CD4-positive, alpha-beta T cell (primary cell): ENCODE results near the gene SMYD3. TPM values are rescaled to one million over a fixed set of nuclear protein-coding genes. Genes with fewer than 3 reads are reported as not detected.

Source experiments
- ATAC-seq: fragments of 200-7000 bp; cut with Tn5 transposase; one replicate; pipeline ENCODE4 v1.10.0; 2022; ENCODE audit warnings: mild to moderate bottlenecking; ENCODE audit not compliant: poor library complexity
- CTCF ChIA-PET: fragments of 350-600 bp; sonication (Branson Sonifier 250); formaldehyde crosslinking; loops from one replicate; lab custom pipeline; 2021; ENCODE audit warnings: antibody characterized with exemption, inconsistent platforms; lab: Charles Lee
- POLR2A ChIA-PET: fragments of 350-600 bp; sonication (Branson Sonifier 250); formaldehyde crosslinking; loops from one replicate; lab custom pipeline; 2021; ENCODE audit warnings: antibody characterized with exemption, inconsistent platforms; lab: Charles Lee
- DNase-seq, 14 experiments: peaks; one replicate each; pipeline ENCODE4 v3.0.0-alpha.2; 2013 to 2020; ENCODE audit warnings: mixed read lengths in 2 of 14
- H3K27ac ChIP-seq, 2 donors: one replicate each; pipeline versions ENCODE4 v1.5.1 to v1.7.0; 2013; ENCODE audit warnings: low read length in 2 of 2, low read depth in 1 of 2, mild to moderate bottlenecking in 1 of 2
- H3K27me3 ChIP-seq, 2 experiments: 1 replicate in 1 of 2; 2 replicates in 1 of 2; pipeline versions ENCODE4 v1.6.1 to v1.7.0; 2013; ENCODE audit warnings: low read length in 2 of 2, control low read depth in 1 of 2, mild to moderate bottlenecking in 1 of 2, moderate library complexity in 1 of 2; ENCODE audit not compliant: insufficient read depth in 2 of 2, control insufficient read depth in 1 of 2
- H3K36me3 ChIP-seq: one replicate; pipeline ENCODE4 v1.6.1; 2013; ENCODE audit warnings: low read length, control low read depth; ENCODE audit not compliant: insufficient read depth
- H3K4me1 ChIP-seq: one replicate; pipeline ENCODE4 v1.6.1; 2013; ENCODE audit warnings: low read length, control low read depth; ENCODE audit not compliant: insufficient read depth
- H3K4me3 ChIP-seq: one replicate; pipeline ENCODE4 v1.5.1; 2013; ENCODE audit warnings: mild to moderate bottlenecking, low read length, moderate library complexity
- H3K9me3 ChIP-seq, 2 experiments: 1 replicate in 1 of 2; 2 replicates in 1 of 2; pipeline versions ENCODE4 v1.6.1 to v1.7.0; 2013; ENCODE audit warnings: low read length in 2 of 2, mild to moderate bottlenecking in 2 of 2, control low read depth in 1 of 2, moderate library complexity in 1 of 2; ENCODE audit not compliant: control insufficient read depth in 1 of 2, insufficient read depth in 1 of 2
- H3K27ac Mint-ChIP-seq: one replicate; pipeline ENCODE4 v1.8.0; 2020; ENCODE audit warnings: mixed read lengths
- H3K27me3 Mint-ChIP-seq: one replicate; pipeline ENCODE4 v1.8.0; 2021; ENCODE audit warnings: mixed read lengths
- H3K36me3 Mint-ChIP-seq: one replicate; pipeline ENCODE4 v1.8.0; 2021; ENCODE audit warnings: low read depth, mixed read lengths
- H3K4me1 Mint-ChIP-seq: one replicate; pipeline ENCODE4 v1.8.0; 2021; ENCODE audit warnings: low read depth, mixed read lengths
- H3K4me3 Mint-ChIP-seq: one replicate; pipeline ENCODE4 v1.8.0; 2020; ENCODE audit warnings: mild to moderate bottlenecking, mixed read lengths
- H3K9me3 Mint-ChIP-seq: one replicate; pipeline ENCODE4 v1.8.0; 2020; ENCODE audit warnings: mixed read lengths
- CTCF ChIP-seq: fragments of 200-600 bp; IDR thresholded peaks from one replicate; pipeline ENCODE4 v1.8.0; 2022; ENCODE audit warnings: antibody characterized with exemption, mild to moderate bottlenecking
- intact Hi-C, 2 experiments: fragments of 100-400 bp; cut with DNase I in 1 of 2; cut with micrococcal nuclease in 1 of 2; formaldehyde crosslinking; loops; one replicate each; pipeline versions ENCODE4 v1.15.1 to v1.9.0; 2023 to 2025; cut with DNase I, micrococcal nuclease
- total RNA-seq, 174 experiments: library from RNA in 2 of 174; stranded (reverse) in 2 of 174; gene quantifications; one replicate each; pipeline ENCODE4 v1.2.3 and lab custom pipeline; 2021 to 2026

SMYD3 gene
- total RNA-seq, 2 experiments from 2014 or later = 18.8 to 19.6 TPM

GRCh38 chr1:245773344-245773743, 733.7 kb downstream of the SMYD3 start:
- CTCF ChIA-PET = no interaction called here
- H3K9me3 Mint-ChIP-seq = no peaks in the 10 kb centered on the region
- no peak overlapping the region for H3K4me3 Mint-ChIP-seq
- POLR2A ChIA-PET = no interaction called here
- H3K36me3 Mint-ChIP-seq = peaks cover 5% of the 10 kb centered on the region
- H3K36me3 ChIP-seq = no peaks in the 10 kb centered on the region
- no peaks in the 10 kb centered on the region for H3K4me1 ChIP-seq
- H3K27me3 Mint-ChIP-seq = no peaks in the 10 kb centered on the region
- no peak for TF ChIP-seq CTCF
- H3K9me3 ChIP-seq = no peaks in the 10 kb centered on the region
- intact Hi-C loops = no loop called here
- no peaks in the 10 kb centered on the region for H3K27me3 ChIP-seq
- DNase-seq = no peak
- no peak for ATAC-seq
- H3K4me3 ChIP-seq = no peak overlapping the region
- no peak overlapping the region for H3K27ac Mint-ChIP-seq
- no peak overlapping the region for H3K27ac ChIP-seq
- no peaks in the 10 kb centered on the region for H3K4me1 Mint-ChIP-seq

GRCh38 chr1:245772739-245773138, 734.3 kb downstream of the SMYD3 start:
- ChIA-PET POLR2A (no interaction called here), CTCF (no interaction called here)
- H3K4me3 ChIP-seq = no peak overlapping the region
- no peaks in the 10 kb centered on the region for H3K9me3 ChIP-seq
- Mint-ChIP-seq H3K27ac (no peak overlapping the region), H3K27me3 (no peaks in the 10 kb centered on the region), H3K4me3 (no peak overlapping the region), H3K9me3 (no peaks in the 10 kb centered on the region), H3K4me1 (no peaks in the 10 kb centered on the region), H3K36me3 (peaks cover 11% of the 10 kb centered on the region)
- TF ChIP-seq CTCF = no peak
- no peaks in the 10 kb centered on the region for H3K36me3 ChIP-seq
- intact Hi-C loops = no loop called here
- H3K27me3 ChIP-seq = no peaks in the 10 kb centered on the region
- no peaks in the 10 kb centered on the region for H3K4me1 ChIP-seq
- H3K27ac ChIP-seq = no peak overlapping the region
- no peak for DNase-seq
- ATAC-seq = no peak

GRCh38 chr1:245772325-245772724, 734.8 kb downstream of the SMYD3 start:
- no peak overlapping the region for H3K27ac ChIP-seq
- no peaks in the 10 kb centered on the region for H3K36me3 ChIP-seq
- H3K4me3 ChIP-seq = no peak overlapping the region
- no peaks in the 10 kb centered on the region for H3K27me3 ChIP-seq
- no peaks in the 10 kb centered on the region for H3K9me3 ChIP-seq
- no peak for TF ChIP-seq CTCF
- ChIA-PET CTCF (no interaction called here), POLR2A (no interaction called here)
- DNase-seq (no peak), ATAC-seq (no peak)
- H3K9me3 Mint-ChIP-seq = no peaks in the 10 kb centered on the region
- H3K4me3 Mint-ChIP-seq = no peak overlapping the region
- H3K27ac Mint-ChIP-seq = no peak overlapping the region
- peaks cover 13% of the 10 kb centered on the region for H3K36me3 Mint-ChIP-seq
- intact Hi-C loops = no loop called here
- H3K27me3 Mint-ChIP-seq = no peaks in the 10 kb centered on the region
- no peaks in the 10 kb centered on the region for H3K4me1 Mint-ChIP-seq
- no peaks in the 10 kb centered on the region for H3K4me1 ChIP-seq
